ENCODE data around the gene TRIM59.
A peak's percentile ranks its signal among the peaks of the same experiment; 100 is the strongest.

The TRIM59 gene

GRCh38 chr3:160449636-160450598, at the start of gene TRIM59:
TSS of gene TRIM59 (minus strand) at chr3:160449786. CDS start at chr3:160439183, 10,603 bp downstream.
- peak; percentile 90 to 93 for DNase-seq (ENCODE audit: low read depth in 1 of 2, low spot score in 1 of 2)

GRCh38 chr3:160498202-160498601, 48.6 kb upstream of the TRIM59 start:
- DNase-seq (ENCODE audit: low read depth in 1 of 2, low spot score in 1 of 2), result no peak

- no peak for DNase-seq (ENCODE audit: low read depth in 1 of 2, low spot score in 1 of 2)
Observed at GRCh38 chr3:160490166-160490565, 40.6 kb upstream of the TRIM59 start.

GRCh38 chr3:160486459-160486869, 36.9 kb upstream of the TRIM59 start:
- DNase-seq (ENCODE audit: low read depth in 1 of 2, low spot score in 1 of 2), result no peak

GRCh38 chr3:160482796-160483195, 33.2 kb upstream of the TRIM59 start:
- no peak for DNase-seq (ENCODE audit: low read depth in 1 of 2, low spot score in 1 of 2)

- no peak for DNase-seq (ENCODE audit: low read depth in 1 of 2, low spot score in 1 of 2)
Observed at GRCh38 chr3:160481856-160482255, 32.3 kb upstream of the TRIM59 start.

GRCh38 chr3:160480931-160481330, 31.3 kb upstream of the TRIM59 start:
- no peak for DNase-seq (ENCODE audit: low read depth in 1 of 2, low spot score in 1 of 2)

- DNase-seq (ENCODE audit: low read depth in 1 of 2, low spot score in 1 of 2), result no peak
Observed at GRCh38 chr3:160479376-160479775, 29.8 kb upstream of the TRIM59 start.

- DNase-seq (ENCODE audit: low read depth in 1 of 2, low spot score in 1 of 2), result no peak
Observed at GRCh38 chr3:160478338-160478737, 28.8 kb upstream of the TRIM59 start.

GRCh38 chr3:160477750-160478149, 28.2 kb upstream of the TRIM59 start:
- no peak for DNase-seq (ENCODE audit: low read depth in 1 of 2, low spot score in 1 of 2)

- no peak for DNase-seq (ENCODE audit: low read depth in 1 of 2, low spot score in 1 of 2)
Observed at GRCh38 chr3:160475884-160476283, 26.3 kb upstream of the TRIM59 start.

- no peak for DNase-seq (ENCODE audit: low read depth in 1 of 2, low spot score in 1 of 2)
Observed at GRCh38 chr3:160475153-160475552, 25.6 kb upstream of the TRIM59 start.

GRCh38 chr3:160474416-160474838, 24.8 kb upstream of the TRIM59 start:
- no peak for DNase-seq (ENCODE audit: low read depth in 1 of 2, low spot score in 1 of 2)

- DNase-seq (ENCODE audit: low read depth in 1 of 2, low spot score in 1 of 2), result no peak
Observed at GRCh38 chr3:160473978-160474377, 24.4 kb upstream of the TRIM59 start.

- DNase-seq (ENCODE audit: low read depth in 1 of 2, low spot score in 1 of 2), result no peak
Observed at GRCh38 chr3:160473221-160473620, 23.6 kb upstream of the TRIM59 start.

- DNase-seq (ENCODE audit: low read depth in 1 of 2, low spot score in 1 of 2), result no peak
Observed at GRCh38 chr3:160472344-160472743, 22.8 kb upstream of the TRIM59 start.

GRCh38 chr3:160471892-160472291, 22.3 kb upstream of the TRIM59 start:
- DNase-seq (ENCODE audit: low read depth in 1 of 2, low spot score in 1 of 2), result no peak

GRCh38 chr3:160470181-160470580, 20.6 kb upstream of the TRIM59 start:
- DNase-seq (ENCODE audit: low read depth in 1 of 2, low spot score in 1 of 2), result no peak

- DNase-seq (ENCODE audit: low read depth in 1 of 2, low spot score in 1 of 2), result no peak
Observed at GRCh38 chr3:160464971-160465370, 15.4 kb upstream of the TRIM59 start.

GRCh38 chr3:160464321-160464720, 14.7 kb upstream of the TRIM59 start:
- DNase-seq (ENCODE audit: low read depth in 1 of 2, low spot score in 1 of 2), result no peak

- no peak for DNase-seq (ENCODE audit: low read depth in 1 of 2, low spot score in 1 of 2)
Observed at GRCh38 chr3:160460033-160460432, 10.4 kb upstream of the TRIM59 start.

- DNase-seq (ENCODE audit: low read depth in 1 of 2, low spot score in 1 of 2), result no peak
Observed at GRCh38 chr3:160459450-160459970, 9.9 kb upstream of the TRIM59 start.

Data from activated T-helper 1 cell treated with anti-CD3 and anti-CD28 coated beads, Interleukin-2, amount 50 U/mL, for 16 hours (primary cell).